ENCODE data around the gene ACER2.

- TF ChIP-seq CTCF (optimal IDR thresholded peaks at IDR 0.05 in 1 of 3, IDR thresholded peaks at IDR 0.05 in 1 of 3, conservative IDR thresholded peaks at IDR 0.05 in 1 of 3; ENCODE audit: extremely low read depth in 1 of 3, insufficient read depth in 2 of 3, low read length in 3 of 3) (no peak), EZH2 (IDR thresholded peaks at IDR 0.05; ENCODE audit: low read length) (no peak)
Measured at GRCh38 chr9:19385786-19386501, 22.9 kb upstream of the ACER2 start.

Data from keratinocyte (primary cell).